NCI-H2029 treated with DMSO at 0.1 percent for 48 hours (cell line): ENCODE results near the gene ZNF76.
A peak's percentile ranks its signal among the peaks of the same experiment; 100 is the strongest.

ENCODE experiments used
- DNase-seq: peaks from one replicate; lab custom pipeline; 2025; lab: John Stamatoyannopoulos, UW

ZNF76 gene

DNA sequence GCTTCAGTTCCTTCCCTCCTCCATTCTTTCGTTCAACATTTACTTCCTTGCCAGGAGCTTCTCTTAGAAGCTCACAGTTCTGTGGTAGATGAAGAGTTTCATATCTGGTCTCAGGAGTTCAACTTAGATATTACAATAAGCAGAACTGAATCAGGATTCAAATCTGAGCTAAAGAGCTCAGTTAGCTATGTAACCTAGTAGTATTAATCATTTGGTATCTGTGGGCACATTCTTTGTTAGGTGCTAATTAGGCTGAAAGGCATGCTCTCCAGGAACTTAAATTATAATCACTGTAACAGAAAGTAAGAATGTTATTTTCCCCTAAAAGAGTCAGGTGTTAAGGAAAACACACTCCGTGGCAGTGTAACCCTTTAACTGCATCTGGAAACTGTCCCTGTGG, 8.4 kb downstream of the ZNF76 start:
- no peak for DNase-seq

DNA sequence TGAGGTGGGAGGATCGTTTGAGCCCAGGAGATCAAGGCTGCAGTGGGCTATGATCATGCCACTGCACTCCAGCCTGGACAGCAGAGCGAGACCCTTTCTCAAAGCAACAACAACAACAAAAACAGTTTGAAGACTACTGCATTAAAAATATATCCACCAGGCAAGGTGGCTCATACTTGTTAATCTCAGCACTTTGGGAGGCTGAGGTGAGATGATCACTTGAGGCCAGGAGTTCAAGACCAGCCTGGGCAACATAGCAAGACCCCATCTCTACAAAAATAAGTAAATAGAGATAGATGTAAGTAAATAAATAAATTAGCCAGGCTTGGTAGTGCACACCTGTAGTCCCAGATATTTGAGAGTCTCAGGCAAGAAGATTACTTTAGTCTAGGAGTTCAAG, 12.5 kb downstream of the ZNF76 start:
- DNase-seq, result no peak

DNA sequence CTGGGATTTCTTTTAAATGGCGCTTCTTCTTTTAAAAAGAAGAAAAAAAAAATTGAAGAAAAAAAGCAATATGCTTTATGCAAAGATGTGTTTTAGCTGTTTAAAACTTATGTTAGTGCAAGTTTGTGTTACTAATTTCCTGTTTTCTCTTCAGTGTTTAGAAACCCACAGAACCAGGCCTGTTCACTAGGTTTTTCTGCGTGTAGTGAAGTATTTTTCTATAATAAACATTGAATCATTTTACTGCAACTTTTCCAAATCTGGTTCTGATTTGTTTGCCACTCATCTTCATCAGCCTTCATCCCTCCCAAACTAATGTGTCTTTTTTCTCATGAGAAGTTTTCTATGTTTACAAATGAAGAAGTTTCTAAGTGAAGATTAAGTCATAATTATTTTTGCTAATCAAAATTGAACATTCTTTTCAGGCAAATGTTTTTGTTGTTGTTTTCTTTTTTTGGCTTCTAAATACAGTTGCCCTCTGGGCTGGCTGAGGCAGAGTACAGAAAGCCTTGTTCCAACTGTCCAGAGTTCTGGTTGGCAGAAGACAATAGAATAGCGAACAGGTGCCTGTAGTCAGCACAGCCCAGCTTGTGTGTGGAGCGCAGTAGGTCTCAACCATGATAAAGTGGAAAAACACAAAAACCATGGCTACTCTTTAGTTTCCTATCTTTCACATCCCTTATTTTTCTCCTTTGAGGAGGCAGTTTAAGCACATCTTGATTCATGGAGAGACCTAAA, 14.5 kb downstream of the ZNF76 start:
- DNase-seq, result no peak

DNA sequence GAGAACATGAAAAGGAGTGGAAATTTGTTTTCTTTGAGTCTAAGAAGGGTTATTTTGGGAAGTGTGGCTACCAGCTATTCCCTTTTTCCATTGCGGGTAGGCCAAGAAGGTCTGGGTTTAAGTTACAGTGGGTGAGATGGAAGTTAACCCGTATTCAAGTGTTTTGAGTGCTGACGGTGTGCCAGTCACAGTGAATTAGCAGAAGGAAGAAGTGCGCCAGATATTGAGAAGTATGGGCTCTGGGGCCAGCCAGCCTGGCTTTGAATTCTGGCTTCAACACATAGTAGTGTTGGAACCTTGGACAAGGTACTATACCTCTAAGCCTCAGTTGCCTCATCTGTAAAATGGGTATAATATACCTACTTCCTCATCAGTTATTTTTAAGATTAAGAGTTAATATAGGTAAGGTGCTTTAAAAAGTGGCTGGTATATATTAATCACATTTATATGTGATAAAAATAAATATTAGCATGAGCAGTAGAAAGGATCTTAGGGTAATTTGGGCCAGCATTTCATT, 16.3 kb downstream of the ZNF76 start:
- no peak for DNase-seq

DNA sequence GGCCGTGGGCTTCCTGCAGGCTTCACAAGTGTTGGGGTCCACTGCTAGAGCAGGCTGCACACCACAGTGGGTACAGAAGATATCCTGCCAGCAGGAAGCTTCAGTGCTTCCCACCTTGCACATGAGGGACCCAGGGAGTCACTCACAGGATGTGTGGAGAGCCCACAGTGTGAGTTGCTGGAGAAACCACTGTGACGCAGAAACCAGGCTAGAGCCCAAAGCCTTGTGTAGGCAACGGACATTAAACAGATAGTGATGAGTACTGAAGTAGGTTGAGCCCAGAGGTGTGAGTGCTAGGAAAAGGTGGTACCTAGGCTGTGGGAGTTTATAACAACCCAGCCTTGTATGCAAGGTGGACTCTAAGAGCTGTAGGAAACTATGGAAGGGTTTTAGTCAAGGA, 19.2 kb downstream of the ZNF76 start:
- DNase-seq, result no peak

DNA sequence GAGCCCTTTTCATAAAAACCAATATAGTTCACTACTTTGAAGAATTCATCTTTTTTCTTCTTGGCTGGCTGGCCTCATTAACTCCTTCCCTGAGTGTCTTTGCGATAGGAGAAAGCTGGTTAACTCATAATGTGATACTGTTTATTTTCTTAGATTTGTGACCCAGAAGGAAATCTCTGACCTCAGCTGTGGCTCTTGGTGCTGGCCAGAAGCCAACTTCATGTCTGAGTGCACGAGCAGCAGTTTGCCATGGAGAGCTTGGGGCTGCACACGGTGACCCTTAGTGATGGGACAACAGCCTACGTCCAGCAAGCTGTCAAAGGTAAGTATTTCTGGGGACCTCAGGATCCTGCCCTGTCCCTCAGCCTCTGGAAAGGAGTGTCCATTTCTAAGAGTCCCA, 21.4 kb downstream of the ZNF76 start:
- DNase-seq, result no peak

DNA sequence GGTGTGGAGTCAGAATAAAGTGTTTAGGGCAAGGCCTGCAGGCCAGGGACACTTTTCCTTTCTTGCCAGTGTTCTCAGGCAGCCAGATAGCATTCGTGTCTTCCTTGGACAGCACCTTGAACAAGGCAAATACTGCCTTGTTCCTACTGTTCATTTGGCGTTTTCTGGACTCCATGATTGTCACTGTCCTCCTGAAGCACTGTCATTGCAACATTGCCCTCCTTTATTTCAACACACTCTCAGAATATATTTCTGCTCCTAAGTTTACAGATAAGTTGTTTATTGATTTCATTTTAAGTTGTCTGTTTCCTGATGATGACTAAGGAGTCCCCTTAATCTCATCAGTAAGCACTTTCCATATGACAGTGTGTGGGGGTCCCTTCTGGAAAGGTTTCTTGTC, 22.9 kb downstream of the ZNF76 start:
- no peak for DNase-seq

DNA sequence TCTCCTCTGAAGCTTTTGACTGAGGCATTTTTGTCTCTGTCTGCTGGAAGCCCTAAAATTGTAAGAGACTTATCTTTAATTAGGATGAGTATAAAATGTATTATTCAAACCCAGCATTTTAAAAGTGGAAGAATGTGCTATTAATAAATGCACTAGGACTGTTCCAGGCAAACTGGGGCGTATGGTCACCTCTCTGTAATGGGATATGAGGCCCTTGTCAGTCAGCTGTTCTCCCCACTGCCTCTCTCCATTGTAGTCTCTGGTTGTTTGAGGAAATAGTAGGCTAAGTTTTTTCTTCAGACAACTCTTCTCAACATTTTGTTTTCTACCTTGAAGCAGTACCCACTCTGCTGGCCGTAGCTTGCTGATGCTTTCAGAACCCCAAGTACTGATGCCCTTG, 23.8 kb downstream of the ZNF76 start:
- DNase-seq, result no peak

DNA sequence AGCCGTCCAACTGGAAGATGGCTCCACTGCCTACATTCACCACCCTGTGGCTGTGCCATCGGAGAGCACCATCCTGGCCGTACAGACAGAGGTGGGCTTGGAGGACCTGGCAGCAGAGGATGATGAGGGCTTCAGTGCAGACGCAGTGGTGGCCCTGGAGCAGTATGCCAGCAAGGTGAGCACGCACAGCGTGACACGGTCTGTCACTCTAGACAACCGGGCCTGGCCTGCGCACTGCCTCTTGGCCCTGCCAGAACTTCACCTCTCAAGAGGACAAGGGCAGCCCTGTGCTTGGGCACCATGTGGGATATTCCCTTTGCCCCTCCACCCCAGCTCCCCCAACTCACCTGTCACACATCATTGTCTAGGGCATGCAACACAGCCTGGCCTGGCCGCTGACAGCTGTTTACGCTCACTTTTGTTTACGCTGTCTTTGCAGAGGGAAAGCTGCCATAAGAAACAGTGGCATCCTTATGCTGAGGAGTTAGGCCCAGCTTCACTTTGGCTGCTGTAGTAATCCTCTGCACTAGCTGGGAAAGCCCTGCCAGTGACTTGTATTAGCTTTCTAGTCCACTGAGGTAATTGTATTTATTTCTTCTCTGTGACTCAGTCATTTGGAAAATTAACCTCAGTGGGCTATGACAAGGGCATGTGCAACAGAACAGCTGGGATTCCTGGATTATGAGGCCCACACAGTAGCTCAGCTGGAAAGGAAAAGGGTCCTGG, 28.3 kb downstream of the ZNF76 start:
- DNase-seq, result no peak

DNA sequence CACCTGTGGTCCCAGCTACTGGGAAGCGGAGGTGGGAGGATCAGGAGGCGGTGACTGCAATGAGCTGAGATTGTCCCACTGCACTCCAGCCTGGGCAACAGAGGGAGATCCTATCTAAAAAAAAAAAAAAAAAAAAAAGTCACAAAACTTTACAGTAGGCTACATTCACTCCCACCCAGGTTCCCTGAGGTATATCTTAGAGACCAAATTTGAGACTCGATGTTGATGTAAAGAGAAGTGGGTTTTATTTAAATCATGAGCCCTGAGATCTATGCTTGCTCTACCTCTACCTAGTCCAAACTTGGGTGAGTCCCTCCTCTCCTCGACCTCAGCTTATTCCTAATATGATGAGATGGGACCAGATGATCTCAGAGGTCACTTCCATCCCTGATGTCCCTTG, 29.3 kb downstream of the ZNF76 start:
- no peak for DNase-seq

DNA sequence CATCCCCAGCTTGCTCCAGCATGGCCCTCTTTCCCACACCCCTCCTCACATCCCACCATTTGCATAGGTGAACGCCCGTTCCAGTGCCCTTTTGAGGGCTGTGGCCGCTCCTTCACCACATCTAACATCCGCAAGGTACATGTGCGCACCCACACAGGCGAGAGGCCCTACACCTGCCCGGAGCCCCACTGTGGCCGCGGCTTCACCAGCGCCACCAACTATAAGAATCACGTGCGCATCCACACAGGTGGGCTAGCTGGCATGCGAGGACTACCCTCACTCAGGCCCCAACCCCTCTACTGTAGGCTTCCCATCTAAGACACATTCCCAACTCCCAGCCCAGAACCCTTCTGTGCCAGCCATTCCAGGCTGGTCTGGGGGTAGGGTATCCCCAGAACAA, 32.0 kb downstream of the ZNF76 start:
- no peak for DNase-seq

DNA sequence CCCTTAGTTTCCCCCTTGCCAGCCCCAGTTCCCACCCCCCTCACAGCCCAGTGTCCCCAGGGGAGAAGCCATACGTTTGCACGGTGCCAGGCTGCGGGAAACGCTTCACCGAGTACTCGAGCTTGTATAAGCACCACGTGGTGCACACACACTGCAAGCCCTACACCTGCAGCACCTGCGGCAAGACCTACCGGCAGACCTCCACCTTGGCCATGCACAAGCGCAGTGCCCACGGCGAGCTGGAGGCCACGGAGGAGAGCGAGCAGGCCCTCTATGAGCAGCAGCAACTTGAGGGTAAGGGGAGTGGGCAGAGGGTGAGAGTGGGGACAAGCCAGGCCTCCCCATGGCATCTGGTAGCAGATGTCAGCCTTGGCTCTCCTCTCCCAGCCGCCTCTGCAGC, 33.0 kb downstream of the ZNF76 start:
- DNase-seq, result no peak

DNA sequence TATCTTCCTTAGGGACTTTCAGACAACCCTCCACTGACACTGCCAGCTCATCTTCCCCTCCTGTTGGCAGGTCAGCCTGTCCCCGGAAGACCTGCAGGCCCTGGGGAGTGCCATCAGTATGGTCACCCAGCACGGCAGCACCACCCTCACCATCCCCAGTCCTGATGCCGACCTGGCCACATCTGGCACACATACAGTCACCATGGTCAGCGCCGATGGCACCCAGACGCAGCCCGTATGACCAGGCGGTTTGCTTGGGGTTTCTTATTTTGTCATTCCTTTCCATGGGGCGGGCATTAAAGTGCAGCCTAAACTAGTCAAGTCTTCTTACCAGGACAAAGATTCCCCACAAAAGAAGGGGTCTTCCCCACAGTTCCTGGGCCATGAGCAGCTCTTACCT, 34.1 kb downstream of the ZNF76 start:
- DNase-seq, result no peak

DNA sequence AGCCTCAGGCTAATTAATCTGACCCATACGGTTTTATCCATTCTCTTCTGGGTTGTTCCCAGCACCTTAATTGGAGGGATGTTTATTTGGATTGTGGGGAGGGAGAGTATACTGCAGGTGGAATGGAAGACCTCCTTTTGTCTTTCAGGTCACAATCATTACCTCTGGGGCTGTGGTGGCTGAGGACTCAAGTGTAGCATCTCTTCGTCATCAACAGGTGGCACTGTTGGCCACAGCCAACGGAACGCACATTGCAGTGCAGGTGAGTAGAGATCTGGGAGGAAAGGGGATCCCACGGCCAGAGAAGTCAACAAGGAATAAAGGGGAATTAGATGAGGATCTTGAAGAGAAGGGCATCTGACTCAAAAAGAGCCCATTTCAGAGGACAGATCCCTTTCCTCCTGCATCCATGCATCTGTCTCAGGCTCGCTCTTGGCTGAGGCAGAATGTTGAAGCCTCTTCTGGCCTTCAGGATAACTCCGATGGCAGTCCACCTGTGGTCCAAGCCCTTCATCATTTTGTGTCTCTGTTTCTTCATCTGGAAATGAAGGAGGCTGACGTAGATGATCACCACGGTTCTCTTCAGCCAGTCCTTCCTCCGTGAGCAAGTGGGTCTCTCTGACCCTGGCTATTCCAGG, 34.9 kb downstream of the ZNF76 start:
- peak; percentile 10 for DNase-seq

DNA sequence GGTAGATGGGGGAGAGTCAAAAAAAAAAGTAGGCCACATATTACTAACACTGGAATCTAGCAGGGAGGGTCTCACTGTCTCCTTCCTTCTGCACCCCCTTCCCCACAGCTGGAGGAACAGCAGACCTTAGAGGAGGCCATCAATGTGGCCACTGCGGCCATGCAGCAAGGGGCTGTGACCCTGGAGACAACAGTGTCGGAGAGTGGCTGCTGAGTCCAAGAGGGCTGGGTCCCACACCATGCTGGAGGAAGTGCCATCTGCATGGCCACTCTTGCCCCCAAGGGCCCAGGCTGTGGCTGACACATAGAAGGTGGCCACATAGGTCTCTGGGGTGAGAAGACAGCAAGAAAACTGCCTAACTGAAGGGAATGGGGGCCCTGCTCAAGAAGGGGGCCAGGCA, 35.5 kb downstream of the ZNF76 start:
- DNase-seq, result no peak

DNA sequence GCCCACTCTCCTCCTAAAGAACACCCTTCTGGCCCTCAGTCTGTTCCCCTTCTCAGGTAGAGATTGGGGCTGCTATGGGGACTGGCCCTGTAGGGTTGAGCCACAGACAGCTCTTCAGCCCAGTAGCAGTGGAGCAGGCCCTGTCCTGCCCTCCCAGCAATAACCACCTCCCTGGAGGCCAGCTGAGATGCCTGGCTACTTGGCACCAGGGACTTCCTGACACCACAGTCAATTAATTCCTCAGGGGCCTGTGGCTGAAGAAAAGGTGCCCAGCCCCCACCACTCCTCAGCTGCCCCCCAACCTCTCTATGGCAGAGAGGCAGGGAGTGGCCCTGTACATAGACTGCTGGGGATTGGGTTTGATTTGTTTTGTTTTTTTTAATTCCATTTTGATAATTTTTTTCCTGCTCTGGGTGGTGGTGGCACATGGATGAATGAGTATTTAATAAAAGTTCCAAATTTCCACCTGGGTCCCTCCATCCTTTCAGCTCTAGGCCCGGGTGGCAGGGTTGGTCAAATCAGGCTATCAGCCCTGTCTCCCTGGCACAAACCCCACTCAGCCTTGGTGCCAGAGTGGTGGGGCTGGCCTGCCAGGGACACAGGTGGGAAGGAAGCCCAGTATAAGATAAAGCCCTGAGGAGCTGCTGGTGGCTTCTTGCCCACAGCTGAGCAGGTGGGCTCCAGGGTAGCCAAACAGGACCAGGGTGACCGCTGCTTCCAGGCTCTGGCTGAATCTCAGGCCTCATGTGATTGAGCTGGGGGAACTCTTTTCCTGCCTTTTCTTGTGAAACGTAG, 36.2 kb downstream of the ZNF76 start:
- DNase-seq, result no peak

DNA sequence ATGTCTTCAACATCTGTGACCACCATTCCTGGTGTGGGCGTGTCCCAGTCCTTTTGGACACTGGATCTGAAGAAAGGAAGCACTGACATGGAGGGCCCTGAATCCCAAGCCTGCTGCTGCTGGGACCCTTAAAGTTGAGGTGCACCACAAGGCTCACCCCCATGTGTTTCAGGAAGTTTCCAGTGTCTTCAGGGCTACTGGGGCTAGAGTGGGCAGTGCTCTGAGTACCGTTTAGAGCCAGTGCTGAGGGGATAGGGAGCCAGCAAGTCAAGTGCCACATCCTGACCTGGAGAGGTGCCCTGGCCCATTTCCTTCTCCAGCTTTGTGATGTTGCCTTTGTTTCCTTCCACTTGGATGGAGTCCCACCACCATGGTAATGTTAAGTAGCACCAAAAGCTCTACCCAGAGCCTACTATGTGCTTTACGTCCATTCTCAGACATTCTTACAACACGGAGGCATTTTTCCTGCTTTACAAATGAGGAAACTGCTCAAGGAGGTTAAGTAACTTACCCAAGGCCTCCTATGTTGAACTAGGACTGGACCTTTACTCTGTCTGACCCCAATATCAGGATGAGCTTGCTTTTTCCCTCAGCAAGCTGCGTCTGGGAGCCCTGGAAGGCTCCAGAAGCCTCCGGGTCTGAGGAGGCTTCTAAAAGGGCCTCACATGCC, 37.5 kb downstream of the ZNF76 start:
- DNase-seq, result peak; percentile 25

DNA sequence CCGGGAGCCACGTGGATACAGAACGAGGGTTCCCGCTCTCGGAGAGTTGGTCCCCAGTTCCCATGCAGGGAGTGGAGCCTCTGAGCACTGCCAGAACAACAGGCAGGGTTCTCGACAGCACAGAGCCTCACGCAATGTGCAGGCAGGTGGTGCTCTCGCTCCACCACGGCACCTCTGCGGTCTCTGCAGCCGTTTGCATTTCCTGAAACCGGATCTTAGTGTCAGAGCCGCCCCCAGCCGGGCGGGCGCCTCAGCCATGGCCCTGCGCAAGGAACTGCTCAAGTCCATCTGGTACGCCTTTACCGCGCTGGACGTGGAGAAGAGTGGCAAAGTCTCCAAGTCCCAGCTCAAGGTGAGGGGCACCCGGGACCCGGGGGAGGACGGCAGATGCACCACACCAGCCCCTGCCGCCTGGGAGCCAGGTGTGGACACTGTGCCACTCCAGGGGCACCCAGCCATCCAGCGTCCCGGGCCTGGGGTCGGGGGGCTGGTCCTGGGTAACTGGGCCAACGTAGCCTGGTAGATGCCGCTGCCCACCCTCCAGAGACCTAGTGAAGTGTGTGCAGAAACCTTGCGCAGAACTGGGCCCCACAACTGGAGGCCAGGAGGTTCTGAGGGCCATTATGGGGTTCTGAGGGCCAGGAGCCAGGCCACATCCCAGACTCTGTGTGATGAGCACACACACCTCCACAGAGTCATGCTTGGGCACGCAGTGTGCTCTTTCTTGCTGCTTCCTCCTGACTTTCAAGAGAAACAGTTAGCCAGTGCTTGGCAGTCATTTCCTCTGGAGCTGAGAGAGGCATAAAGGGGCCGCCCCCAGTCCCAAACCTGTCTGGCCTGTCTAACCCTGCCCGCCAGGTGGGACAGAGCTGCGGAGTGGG, 38.3 kb downstream of the ZNF76 start, which contains the start of gene DEF6:
Gene DEF6, plus strand, starts transcription at position 218 of the 881 bp plus-strand sequence. Its CDS starts 39 bp downstream, at position 257.
- peak; percentile 62 for DNase-seq

DNA sequence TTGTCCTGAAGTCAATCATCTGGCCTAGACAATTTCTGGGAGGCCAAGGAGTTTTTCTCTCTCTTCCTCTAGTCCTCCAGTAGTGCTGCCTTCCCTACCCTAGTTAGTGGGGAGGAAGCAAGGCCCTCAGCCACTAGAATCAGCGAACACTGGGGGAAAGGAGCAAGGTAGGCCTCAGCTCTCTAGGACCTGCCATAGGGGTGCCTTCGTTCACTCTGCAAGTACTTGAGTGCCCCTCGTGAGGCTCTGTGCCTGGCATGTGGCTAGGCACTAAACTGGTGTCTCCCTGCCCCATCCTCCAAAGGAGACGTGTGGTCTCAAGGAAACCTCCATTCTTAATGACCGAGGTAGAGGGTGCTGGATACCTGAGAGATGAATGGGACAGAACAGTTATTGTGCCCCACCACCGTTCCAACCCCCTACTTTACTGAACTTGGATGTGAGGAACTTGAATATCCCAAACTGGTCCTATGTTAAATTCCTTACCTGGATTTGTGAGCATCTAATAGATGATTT, 39.1 kb downstream of the ZNF76 start:
- DNase-seq, result no peak

DNA sequence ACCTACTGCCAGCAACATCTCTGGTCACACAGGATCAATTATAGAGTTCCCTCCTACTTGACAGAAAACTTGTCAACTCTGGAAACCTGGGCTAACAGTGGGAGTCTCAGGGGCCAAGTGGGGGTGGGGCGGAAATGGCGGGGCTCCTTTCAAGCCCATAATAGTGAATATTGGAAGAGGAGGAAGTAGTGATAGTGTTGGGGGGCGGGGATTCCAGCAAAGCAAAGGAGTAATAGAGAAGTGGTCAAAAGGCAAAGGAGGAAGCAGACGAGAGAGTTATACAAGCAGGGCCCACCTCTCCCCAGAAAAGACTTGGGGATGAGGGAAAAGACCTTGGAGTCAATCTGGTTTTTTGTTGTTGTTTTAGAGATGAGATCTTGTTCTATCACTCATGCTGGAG, 40.1 kb downstream of the ZNF76 start:
- DNase-seq, result no peak
